SK-N-SH treated with all-trans-retinoic acid at 6 μM for 48 hours (cell line): ENCODE results near the gene MORN2.

Experiments
- ARNTL ChIP-seq: fragments of 450-650 bp; formaldehyde crosslinking; IDR thresholded peaks from 2 replicates; pipeline ENCODE4 v1.5.0; 2020; ENCODE audit warnings: low read depth, mild to moderate bottlenecking, moderate library complexity, borderline replicate concordance
- BACH2 ChIP-seq: fragments of 250-450 bp; sonication (Bioruptor Pico); IDR thresholded peaks from 2 replicates; pipeline ENCODE4 v1.9.0; 2021; ENCODE audit warnings: mild to moderate bottlenecking, borderline replicate concordance
- CREB5 ChIP-seq: fragments of 250-450 bp; sonication (Bioruptor Pico); IDR thresholded peaks from 2 replicates; pipeline ENCODE4 v1.5.1; 2020; ENCODE audit warnings: low read depth, mild to moderate bottlenecking, moderate library complexity
- CSRNP3 ChIP-seq: fragments of 250-450 bp; sonication (Bioruptor Pico); IDR thresholded peaks from 2 replicates; pipeline ENCODE4 v1.5.1; 2021; ENCODE audit warnings: mild to moderate bottlenecking, moderate library complexity
- ESRRG ChIP-seq: fragments of 250-450 bp; sonication (Bioruptor Pico); IDR thresholded peaks from 2 replicates; pipeline ENCODE4 v1.6.1; 2021; ENCODE audit warnings: mild to moderate bottlenecking
- TOX ChIP-seq: fragments of 250-450 bp; sonication (Bioruptor Pico); IDR thresholded peaks from 2 replicates; pipeline ENCODE4 v1.8.0; 2021; ENCODE audit warnings: mild to moderate bottlenecking, moderate library complexity, borderline replicate concordance
- ZC3H10 ChIP-seq: fragments of 250-450 bp; sonication (Bioruptor Pico); IDR thresholded peaks from 2 replicates; pipeline ENCODE4 v1.5.1; 2021; ENCODE audit warnings: mild to moderate bottlenecking, moderate library complexity
- ZFP3 ChIP-seq: fragments of 250-450 bp; sonication (Bioruptor Pico); IDR thresholded peaks from 2 replicates; pipeline ENCODE4 v1.5.0; 2020; ENCODE audit warnings: mild to moderate bottlenecking, moderate library complexity
- ZNF565 ChIP-seq: fragments of 450-650 bp; formaldehyde crosslinking; conservative IDR thresholded peaks from 2 replicates; pipeline ENCODE4 v1.5.0; 2020; ENCODE audit warnings: low read depth, mild to moderate bottlenecking, moderate library complexity
- ZNF70 ChIP-seq: fragments of 450-650 bp; formaldehyde crosslinking; IDR thresholded peaks from 2 replicates; pipeline ENCODE4 v1.5.0; 2020; ENCODE audit warnings: mild to moderate bottlenecking, moderate library complexity
- ZNF8 ChIP-seq: fragments of 450-650 bp; formaldehyde crosslinking; IDR thresholded peaks from 2 replicates; pipeline ENCODE4 v1.5.0; 2020; ENCODE audit warnings: mild to moderate bottlenecking, moderate library complexity
- TF ChIP-seq, protein P1 (sequence below): fragments of 250-450 bp; sonication (Bioruptor Pico); IDR thresholded peaks from 2 replicates; pipeline ENCODE4 v1.8.0; 2020; ENCODE audit warnings: mild to moderate bottlenecking, moderate library complexity, borderline replicate concordance
- TF ChIP-seq, protein P2 (sequence below): fragments of 250-450 bp; sonication (Bioruptor Pico); IDR thresholded peaks from 2 replicates; pipeline ENCODE4 v1.5.0; 2020; ENCODE audit warnings: mild to moderate bottlenecking, moderate library complexity

DNA sequence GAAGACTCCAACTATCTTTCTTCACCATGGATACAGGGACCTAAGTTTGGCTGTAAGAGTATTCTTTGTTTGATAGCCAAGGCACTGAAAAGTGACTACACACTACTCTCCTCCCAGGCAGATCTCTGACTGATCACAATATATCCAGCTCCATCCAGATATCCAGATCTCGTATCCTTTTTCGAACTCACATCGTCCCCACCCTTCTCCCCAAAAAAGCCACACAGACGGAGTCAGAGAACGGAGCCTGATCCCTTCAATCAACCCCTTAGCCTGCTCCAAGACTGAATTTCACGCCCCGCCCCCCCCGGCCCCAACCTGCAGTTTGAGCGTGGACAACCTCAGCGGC is 575 bp upstream of the MORN2 start:
- TF ChIP-seq ZNF565 (CRISPR knock-in tag) (no peak), ZFP3 (CRISPR knock-in tag) (no peak), TOX (CRISPR knock-in tag) (no peak), ZC3H10 (no peak), ESRRG (CRISPR knock-in tag) (no peak), CSRNP3 (CRISPR knock-in tag) (no peak), CREB5 (CRISPR knock-in tag) (no peak), ZNF8 (CRISPR knock-in tag) (no peak), ARNTL (CRISPR knock-in tag) (no peak), BACH2 (CRISPR knock-in tag) (no peak), ZNF70 (no peak)
- TF ChIP-seq, protein P1, sequence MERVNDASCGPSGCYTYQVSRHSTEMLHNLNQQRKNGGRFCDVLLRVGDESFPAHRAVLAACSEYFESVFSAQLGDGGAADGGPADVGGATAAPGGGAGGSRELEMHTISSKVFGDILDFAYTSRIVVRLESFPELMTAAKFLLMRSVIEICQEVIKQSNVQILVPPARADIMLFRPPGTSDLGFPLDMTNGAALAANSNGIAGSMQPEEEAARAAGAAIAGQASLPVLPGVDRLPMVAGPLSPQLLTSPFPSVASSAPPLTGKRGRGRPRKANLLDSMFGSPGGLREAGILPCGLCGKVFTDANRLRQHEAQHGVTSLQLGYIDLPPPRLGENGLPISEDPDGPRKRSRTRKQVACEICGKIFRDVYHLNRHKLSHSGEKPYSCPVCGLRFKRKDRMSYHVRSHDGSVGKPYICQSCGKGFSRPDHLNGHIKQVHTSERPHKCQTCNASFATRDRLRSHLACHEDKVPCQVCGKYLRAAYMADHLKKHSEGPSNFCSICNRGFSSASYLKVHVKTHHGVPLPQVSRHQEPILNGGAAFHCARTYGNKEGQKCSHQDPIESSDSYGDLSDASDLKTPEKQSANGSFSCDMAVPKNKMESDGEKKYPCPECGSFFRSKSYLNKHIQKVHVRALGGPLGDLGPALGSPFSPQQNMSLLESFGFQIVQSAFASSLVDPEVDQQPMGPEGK (CRISPR knock-in tag): no peak
- TF ChIP-seq, protein P2, sequence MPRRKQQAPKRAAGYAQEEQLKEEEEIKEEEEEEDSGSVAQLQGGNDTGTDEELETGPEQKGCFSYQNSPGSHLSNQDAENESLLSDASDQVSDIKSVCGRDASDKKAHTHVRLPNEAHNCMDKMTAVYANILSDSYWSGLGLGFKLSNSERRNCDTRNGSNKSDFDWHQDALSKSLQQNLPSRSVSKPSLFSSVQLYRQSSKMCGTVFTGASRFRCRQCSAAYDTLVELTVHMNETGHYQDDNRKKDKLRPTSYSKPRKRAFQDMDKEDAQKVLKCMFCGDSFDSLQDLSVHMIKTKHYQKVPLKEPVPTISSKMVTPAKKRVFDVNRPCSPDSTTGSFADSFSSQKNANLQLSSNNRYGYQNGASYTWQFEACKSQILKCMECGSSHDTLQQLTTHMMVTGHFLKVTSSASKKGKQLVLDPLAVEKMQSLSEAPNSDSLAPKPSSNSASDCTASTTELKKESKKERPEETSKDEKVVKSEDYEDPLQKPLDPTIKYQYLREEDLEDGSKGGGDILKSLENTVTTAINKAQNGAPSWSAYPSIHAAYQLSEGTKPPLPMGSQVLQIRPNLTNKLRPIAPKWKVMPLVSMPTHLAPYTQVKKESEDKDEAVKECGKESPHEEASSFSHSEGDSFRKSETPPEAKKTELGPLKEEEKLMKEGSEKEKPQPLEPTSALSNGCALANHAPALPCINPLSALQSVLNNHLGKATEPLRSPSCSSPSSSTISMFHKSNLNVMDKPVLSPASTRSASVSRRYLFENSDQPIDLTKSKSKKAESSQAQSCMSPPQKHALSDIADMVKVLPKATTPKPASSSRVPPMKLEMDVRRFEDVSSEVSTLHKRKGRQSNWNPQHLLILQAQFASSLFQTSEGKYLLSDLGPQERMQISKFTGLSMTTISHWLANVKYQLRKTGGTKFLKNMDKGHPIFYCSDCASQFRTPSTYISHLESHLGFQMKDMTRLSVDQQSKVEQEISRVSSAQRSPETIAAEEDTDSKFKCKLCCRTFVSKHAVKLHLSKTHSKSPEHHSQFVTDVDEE: no peak
